Tibial nerve (tissue), 3 donors: Measurements from ENCODE around the gene CYP46A1.

Source experiments
- POLR2A ChIP-seq, 2 donors: fragments of 450-650 bp; IDR thresholded peaks; one replicate each; pipeline ENCODE4 v1.6.1; 2017; ENCODE audit warnings: antibody characterized with exemption in 2 of 2, mild to moderate bottlenecking in 2 of 2, moderate library complexity in 2 of 2
- TF ChIP-seq, protein P1 (sequence below), 5 experiments: fragments of 200-600 bp in 3 of 5; fragments of 450-650 bp in 2 of 5; sonication (generic) in 3 of 5; IDR thresholded peaks; one replicate each; pipeline ENCODE4 v1.5.1; 2016 to 2019; ENCODE audit warnings: antibody characterized with exemption in 5 of 5, mild to moderate bottlenecking in 3 of 5, moderate library complexity in 2 of 5

GRCh38 chr14:99763527-99764221 is 79.6 kb downstream of the CYP46A1 start:
- TF ChIP-seq, protein P1, sequence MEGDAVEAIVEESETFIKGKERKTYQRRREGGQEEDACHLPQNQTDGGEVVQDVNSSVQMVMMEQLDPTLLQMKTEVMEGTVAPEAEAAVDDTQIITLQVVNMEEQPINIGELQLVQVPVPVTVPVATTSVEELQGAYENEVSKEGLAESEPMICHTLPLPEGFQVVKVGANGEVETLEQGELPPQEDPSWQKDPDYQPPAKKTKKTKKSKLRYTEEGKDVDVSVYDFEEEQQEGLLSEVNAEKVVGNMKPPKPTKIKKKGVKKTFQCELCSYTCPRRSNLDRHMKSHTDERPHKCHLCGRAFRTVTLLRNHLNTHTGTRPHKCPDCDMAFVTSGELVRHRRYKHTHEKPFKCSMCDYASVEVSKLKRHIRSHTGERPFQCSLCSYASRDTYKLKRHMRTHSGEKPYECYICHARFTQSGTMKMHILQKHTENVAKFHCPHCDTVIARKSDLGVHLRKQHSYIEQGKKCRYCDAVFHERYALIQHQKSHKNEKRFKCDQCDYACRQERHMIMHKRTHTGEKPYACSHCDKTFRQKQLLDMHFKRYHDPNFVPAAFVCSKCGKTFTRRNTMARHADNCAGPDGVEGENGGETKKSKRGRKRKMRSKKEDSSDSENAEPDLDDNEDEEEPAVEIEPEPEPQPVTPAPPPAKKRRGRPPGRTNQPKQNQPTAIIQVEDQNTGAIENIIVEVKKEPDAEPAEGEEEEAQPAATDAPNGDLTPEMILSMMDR (IDR thresholded peaks at IDR 0.05): no peak
- TF ChIP-seq POLR2A (IDR thresholded peaks at IDR 0.05): no peak
